ENCODE data around the gene TTC7B. TPM values are rescaled to one million over a fixed set of nuclear protein-coding genes. Genes with fewer than 3 reads are reported as not detected.
A peak's percentile ranks its signal among the peaks of the same experiment; 100 is the strongest.

The TTC7B gene
- total RNA-seq, 1 experiment from 2014 or later = 70.6 TPM

GRCh38 chr14:90758959-90759358 lies 57.3 kb downstream of the TTC7B start:
- CTCF ChIA-PET = interaction anchor here (0.8 to 3.9 kb wide), 19 partner anchors 12 to 820 kb away, joined by 3 to 32 read pairs (median 4); partner anchors contain the start of genes EFCAB11 and RPS6KA5
- POLR2A ChIA-PET = no interaction called here
- Histone ChIP-seq H3K9me2 (ENCODE audit: insufficient read depth) (no peaks in the 10 kb centered on the region), H3K4me2 (ENCODE audit: low read length) (peak overlapping the region; percentile 76), H2AFZ (ENCODE audit: low read depth, low read length, poor library complexity, severe bottlenecking) (peak overlapping the region; percentile 59), H3K36me3 (ENCODE audit: control insufficient read depth in 1 of 2, insufficient read depth in 2 of 2, low read length in 2 of 2) (no peaks in the 10 kb centered on the region), H3K4me1 (ENCODE audit: control insufficient read depth in 1 of 2, insufficient read depth in 2 of 2, low read length in 2 of 2) (peaks cover 10 to 15% of the 10 kb centered on the region in 2 experiments; a peak in 3 of 4 replicates), H3K9me3 (ENCODE audit: control insufficient read depth in 1 of 2, insufficient read depth in 1 of 2, low read depth in 1 of 2, low read length in 2 of 2) (peaks cover 7 to 11% of the 10 kb centered on the region in 2 experiments; a peak in 2 of 4 replicates), H3K27ac (ENCODE audit: low read depth, low read length) (peak overlapping the region; percentile 48; the same call in 1 of the 2 replicates), H3K9ac (ENCODE audit: low read length) (peak overlapping the region; percentile 64), H3K4me3 (replicated peaks in 1 of 2; ENCODE audit: low read depth in 1 of 2, low read length in 2 of 2) (peak overlapping the region; percentile 43 to 54), H4K20me1 (ENCODE audit: insufficient read depth) (no peaks in the 10 kb centered on the region), H3K79me2 (ENCODE audit: insufficient read depth, low read length) (no peaks in the 10 kb centered on the region), H3K27me3 (ENCODE audit: insufficient read depth, low read length) (no peaks in the 10 kb centered on the region)
- intact Hi-C loops (cut with micrococcal nuclease) = loop anchor here (5.0 to 10.0 kb wide), 2 partner anchors 427 to 454 kb away; partner anchors contain the start of gene NRDE2
- RAD21 ChIA-PET (ENCODE audit: low non-redundant PET in 1 of 2, low total read pairs in 2 of 2, uncharacterized antibody in 2 of 2, unreplicated experiment in 2 of 2) = interaction anchor here in 1 of 2 experiments (0.7 kb wide), 1 partner anchor 92 kb away, joined by 3 read pairs; no protein-coding TSS in a partner anchor
- ATAC-seq (no peak), DNase-seq (ENCODE audit: low read depth, low spot score) (no peak)
- TF ChIP-seq EZH2 (IDR thresholded peaks at IDR 0.05) (no peak), JUND (IDR thresholded peaks at IDR 0.05) (no peak), EZH2phosphoT487 (IDR thresholded peaks at IDR 0.05; ENCODE audit: borderline replicate concordance) (no peak), MAX (IDR thresholded peaks at IDR 0.05) (no peak), SP1 (IDR thresholded peaks at IDR 0.05; ENCODE audit: low read depth) (no peak), ELF1 (IDR thresholded peaks at IDR 0.05; ENCODE audit: borderline replicate concordance, low read depth) (no peak), FOSL1 (IDR thresholded peaks at IDR 0.05; ENCODE audit: low read depth) (no peak), ATF3 (IDR thresholded peaks at IDR 0.05) (no peak), YY1 (IDR thresholded peaks at IDR 0.05; ENCODE audit: extremely low read depth, insufficient replicate concordance, low read depth, low read length) (no peak), EGR1 (IDR thresholded peaks at IDR 0.05; ENCODE audit: low read depth) (no peak), SIN3A (IDR thresholded peaks at IDR 0.05; ENCODE audit: low read depth) (no peak)
- no TSS peak for BruUV-seq (replicated peaks)
